Ectodermal cell (in vitro differentiated cells): ENCODE data around the gene FAM181A.
A peak's percentile ranks its signal among the peaks of the same experiment; 100 is the strongest.

ENCODE experiments used
- H3K27ac ChIP-seq: 2 replicates; pipeline ENCODE4 v1.7.0; 2013; ENCODE audit warnings: mild to moderate bottlenecking, low read depth, low read length; ENCODE audit not compliant: insufficient read depth, poor library complexity, severe bottlenecking
- H3K27me3 ChIP-seq: 2 replicates; pipeline ENCODE4 v1.7.0; 2013; ENCODE audit warnings: mild to moderate bottlenecking, low read length; ENCODE audit not compliant: insufficient read depth, control insufficient read depth, poor library complexity, severe bottlenecking
- H3K36me3 ChIP-seq: one replicate; pipeline ENCODE4 v1.7.0; 2013; ENCODE audit warnings: low read length; ENCODE audit not compliant: control insufficient read depth, insufficient read depth
- H3K4me1 ChIP-seq: one replicate; pipeline ENCODE4 v1.7.0; 2013; ENCODE audit warnings: low read length; ENCODE audit not compliant: control insufficient read depth, insufficient read depth
- H3K4me3 ChIP-seq: 2 replicates; pipeline ENCODE4 v1.7.0; 2013; ENCODE audit warnings: low read depth, low read length, control low read depth; ENCODE audit not compliant: insufficient read depth
- H3K9me3 ChIP-seq: 2 replicates; pipeline ENCODE4 v1.7.0; 2013; ENCODE audit warnings: mild to moderate bottlenecking, low read length, moderate library complexity; ENCODE audit not compliant: control insufficient read depth
- WGBS, 2 experiments: methylation state at CpG; one replicate each; pipeline ENCODE4 v1.1.7; 2013; ENCODE audit warnings: missing lambda C conversion rate in 2 of 2; 5-methylcytosine and 5-hydroxymethylcytosine counted together

FAM181A gene

DNA sequence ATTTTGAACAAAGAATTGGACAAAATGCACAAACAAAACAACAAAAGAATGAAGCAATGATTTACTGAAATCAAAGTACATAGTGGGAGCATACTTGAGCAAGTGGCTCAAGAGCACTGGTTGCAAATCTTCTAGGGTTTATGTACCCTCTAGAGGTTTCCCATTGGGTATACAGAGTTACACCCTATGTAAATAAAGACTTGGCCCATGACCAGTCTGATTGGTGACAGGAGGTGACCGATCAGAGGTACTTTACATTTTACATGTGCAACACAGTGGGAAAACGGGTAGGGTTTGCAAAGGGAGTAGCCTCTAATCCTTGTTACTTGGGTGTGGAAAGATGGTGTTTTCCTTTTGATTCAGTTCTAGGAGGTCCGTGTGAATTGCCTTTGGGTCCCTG, 10.6 kb upstream of the FAM181A start:
- Histone ChIP-seq H3K27me3 (no peaks in the 10 kb centered on the region), H3K36me3 (no peaks in the 10 kb centered on the region), H3K4me1 (no peaks in the 10 kb centered on the region), H3K27ac (no peak overlapping the region), H3K4me3 (no peak overlapping the region), H3K9me3 (no peaks in the 10 kb centered on the region)
- 88 to 93% methylated on average over 3 of the region's 3 CpGs for WGBS, 2 experiments

DNA sequence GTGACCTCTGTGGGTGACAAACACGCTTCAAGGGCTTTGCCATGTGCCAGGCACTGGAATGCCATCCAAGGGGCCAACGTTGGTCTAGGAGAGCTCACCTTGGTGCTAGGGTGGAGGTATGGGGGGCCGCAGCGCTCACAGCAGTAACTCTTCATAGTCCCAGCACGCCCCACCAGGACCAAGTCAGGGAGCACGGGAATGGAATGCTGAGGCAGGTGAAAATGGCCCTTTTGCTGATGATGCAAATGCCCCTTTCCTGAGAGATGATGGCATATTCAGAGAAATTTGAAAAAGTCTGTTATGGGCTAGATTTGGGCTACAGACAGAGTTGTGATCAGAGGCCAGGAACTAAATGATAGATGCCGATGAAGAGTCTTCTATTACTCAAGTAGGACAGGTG, 10.0 kb upstream of the FAM181A start:
- H3K4me1 ChIP-seq, result no peaks in the 10 kb centered on the region
- no peak overlapping the region for H3K27ac ChIP-seq
- no peaks in the 10 kb centered on the region for H3K27me3 ChIP-seq
- H3K4me3 ChIP-seq, result no peak overlapping the region
- no peaks in the 10 kb centered on the region for H3K36me3 ChIP-seq
- WGBS, 2 experiments, result 94 to 95% methylated on average over 7 of the region's 7 CpGs
- H3K9me3 ChIP-seq, result no peaks in the 10 kb centered on the region

DNA sequence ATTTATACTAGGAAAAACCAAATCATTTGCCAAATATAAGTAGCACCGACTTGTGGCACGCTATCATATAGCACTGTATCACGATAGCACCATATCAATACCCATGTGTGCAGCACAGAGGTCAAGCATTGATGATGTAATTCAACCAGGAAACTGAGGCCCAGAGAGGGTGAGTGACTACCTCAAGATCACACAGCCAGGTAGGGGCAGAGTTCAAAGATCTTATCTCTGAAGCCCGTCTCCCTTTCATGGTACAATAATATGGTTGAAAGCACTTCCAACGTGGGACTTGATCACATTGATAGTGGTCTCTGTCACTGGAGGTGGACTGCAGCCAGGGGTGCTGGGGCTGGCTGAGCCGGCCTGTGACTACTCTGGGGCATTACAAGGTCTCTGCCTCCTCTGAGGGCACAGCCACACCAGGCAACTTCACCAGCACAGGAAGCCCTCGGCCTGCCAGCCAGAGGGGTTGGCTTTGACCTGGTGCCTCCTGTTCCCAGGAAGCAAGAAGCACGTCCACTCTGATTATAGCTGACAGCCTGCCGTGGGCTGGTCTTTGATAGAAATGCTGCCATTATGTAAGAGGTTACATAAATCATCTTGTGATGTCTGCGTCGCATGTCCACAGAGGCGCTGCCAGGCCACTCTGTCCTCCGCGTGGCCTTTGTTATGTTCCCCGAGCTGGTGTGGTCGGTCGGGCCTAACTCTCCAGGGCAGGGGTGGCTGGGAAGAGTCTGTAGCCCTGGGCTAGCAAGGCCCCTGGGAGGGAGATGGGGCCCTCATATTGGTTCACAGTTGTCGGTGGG, 5.9 kb upstream of the FAM181A start:
- H3K27me3 ChIP-seq, result no peaks in the 10 kb centered on the region
- H3K4me1 ChIP-seq, result peaks cover 16% of the 10 kb centered on the region
- H3K9me3 ChIP-seq, result no peaks in the 10 kb centered on the region
- H3K4me3 ChIP-seq, result no peak overlapping the region
- 93 to 94% methylated on average over 18 of the region's 18 CpGs for WGBS, 2 experiments
- no peak overlapping the region for H3K27ac ChIP-seq
- H3K36me3 ChIP-seq, result no peaks in the 10 kb centered on the region

DNA sequence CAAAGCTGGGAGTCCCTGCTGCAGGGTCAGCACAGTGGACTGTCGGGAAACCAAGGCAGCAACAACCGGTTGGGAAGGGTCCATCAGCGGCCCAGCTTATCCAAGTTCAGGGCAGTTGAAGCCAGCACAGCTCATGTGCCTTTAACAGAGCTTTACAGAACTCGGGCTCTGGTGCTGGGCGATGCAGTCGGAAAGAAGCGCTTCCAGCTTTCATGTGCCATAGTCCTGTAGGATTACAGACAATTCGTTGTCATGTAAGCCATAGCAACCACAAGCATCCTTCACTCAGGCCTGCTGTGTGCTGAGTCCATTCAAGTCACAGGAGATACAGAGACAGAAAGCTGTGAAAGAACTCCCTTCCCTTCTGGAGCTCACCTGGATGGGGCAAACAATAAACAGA, 3.5 kb upstream of the FAM181A start:
- no peak overlapping the region for H3K27ac ChIP-seq
- no peaks in the 10 kb centered on the region for H3K36me3 ChIP-seq
- H3K9me3 ChIP-seq, result no peaks in the 10 kb centered on the region
- no peak overlapping the region for H3K4me3 ChIP-seq
- WGBS, 2 experiments, result 92 to 95% methylated on average over 8 of the region's 8 CpGs
- peaks cover 34% of the 10 kb centered on the region for H3K4me1 ChIP-seq
- H3K27me3 ChIP-seq, result no peaks in the 10 kb centered on the region

DNA sequence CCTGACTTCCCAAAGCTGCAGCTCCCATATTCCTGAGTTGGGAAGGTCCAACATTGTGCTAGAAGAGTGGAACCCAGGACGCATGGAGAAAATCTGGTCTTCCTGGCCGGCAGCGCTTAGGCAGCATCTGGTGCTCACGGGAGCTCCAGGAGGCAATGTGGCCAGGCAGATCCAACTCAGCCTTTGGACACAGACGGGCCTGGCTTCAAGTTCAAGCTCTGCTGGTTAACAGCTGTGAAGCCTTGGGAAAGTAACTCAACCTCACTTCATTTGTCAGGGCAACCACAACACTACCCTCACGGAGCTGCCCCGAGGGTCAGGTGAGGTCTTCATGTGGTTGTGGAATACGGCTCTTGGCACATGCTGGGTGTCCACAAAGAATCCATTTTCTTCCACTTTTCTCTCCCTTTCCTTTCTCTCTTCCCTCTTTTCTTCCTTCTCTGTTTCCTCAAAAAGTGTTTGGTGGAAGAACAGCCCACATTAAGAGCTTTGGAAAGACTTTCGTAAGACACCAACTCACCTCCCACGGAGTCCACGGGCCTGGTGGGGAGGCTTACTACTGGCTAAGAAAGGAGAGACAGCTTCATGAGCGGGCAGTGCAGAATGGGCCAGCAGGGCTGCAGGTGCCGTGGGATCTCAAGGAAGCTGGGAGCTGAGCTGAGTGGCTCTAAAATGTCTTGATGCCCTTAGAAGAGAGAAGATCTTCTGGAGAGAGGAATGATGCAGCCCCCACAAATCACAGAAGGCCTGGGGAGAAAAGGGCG, 2.4 kb upstream of the FAM181A start:
- WGBS, 2 experiments, result 93 to 96% methylated on average over 14 of the region's 14 CpGs
- H3K27me3 ChIP-seq, result no peaks in the 10 kb centered on the region
- H3K9me3 ChIP-seq, result no peaks in the 10 kb centered on the region
- H3K27ac ChIP-seq, result no peak overlapping the region
- H3K36me3 ChIP-seq, result no peaks in the 10 kb centered on the region
- no peak overlapping the region for H3K4me3 ChIP-seq
- H3K4me1 ChIP-seq, result peaks cover 34% of the 10 kb centered on the region

DNA sequence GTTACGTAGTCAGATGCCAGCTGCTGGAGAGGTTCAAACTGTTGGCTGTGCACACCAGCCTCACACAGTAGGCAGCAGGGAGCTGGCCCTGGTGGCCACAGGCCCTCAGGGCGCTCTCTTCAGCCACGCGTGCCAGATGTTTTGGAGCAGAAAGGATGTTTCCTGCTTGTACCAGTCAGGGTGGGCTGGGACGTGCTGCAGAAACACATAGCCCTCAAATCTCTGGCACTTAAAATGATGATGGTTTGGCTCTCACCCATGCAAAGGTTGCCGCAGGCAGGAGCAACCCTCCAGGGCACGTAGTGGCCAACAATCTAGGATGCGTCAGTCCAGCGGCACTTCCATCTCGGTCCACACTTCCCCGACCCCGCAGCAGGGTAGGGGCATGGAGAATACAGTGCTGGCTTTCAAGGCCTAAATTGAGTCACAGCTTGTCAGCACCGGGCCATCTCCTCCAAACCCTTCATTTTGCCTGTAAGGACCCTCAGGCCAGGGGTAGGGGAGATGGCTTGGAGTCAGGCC, 1.7 kb upstream of the FAM181A start:
- Histone ChIP-seq H3K36me3 (no peaks in the 10 kb centered on the region), H3K27ac (no peak overlapping the region), H3K9me3 (no peaks in the 10 kb centered on the region), H3K4me3 (no peak overlapping the region), H3K27me3 (no peaks in the 10 kb centered on the region), H3K4me1 (peaks cover 34% of the 10 kb centered on the region)
- WGBS, 2 experiments, result 92 to 94% methylated on average over 13 of the region's 13 CpGs

DNA sequence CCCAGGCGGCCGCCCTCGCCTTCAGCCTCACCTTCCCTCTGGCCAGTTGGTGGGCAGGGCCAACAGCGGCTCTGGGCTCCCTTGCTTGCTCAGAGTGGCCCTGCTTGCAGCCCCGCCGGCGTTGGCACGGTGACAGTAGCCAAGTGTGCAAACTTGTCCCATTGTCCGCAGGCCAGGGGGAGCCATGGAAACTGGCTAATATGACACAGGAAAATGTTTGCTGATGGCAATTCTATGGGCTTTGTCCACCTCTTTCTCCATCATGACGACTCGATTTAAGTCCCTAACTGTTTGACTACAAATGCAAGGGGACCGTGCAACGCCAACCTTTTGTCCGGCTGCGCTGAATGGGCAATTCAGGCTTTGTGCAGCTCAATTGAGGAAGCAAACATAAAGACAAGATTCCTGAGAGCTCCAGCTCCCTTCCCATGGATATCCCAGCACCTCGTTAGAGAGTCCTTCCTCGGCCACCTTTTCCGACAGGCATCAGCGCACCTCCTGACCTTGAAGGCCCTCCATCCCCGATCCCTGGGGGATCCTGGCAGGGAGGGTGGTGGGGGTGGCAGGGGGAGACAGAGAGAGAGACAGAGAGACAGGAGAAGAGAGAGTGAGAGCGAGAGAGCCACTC, 785 bp upstream of the FAM181A start:
- 82 to 87% methylated on average over 21 of the region's 21 CpGs for WGBS, 2 experiments
- Histone ChIP-seq H3K4me1 (peaks cover 34% of the 10 kb centered on the region), H3K27me3 (no peaks in the 10 kb centered on the region), H3K27ac (peak overlapping the region; percentile 96), H3K4me3 (no peak overlapping the region), H3K36me3 (no peaks in the 10 kb centered on the region), H3K9me3 (no peaks in the 10 kb centered on the region)

DNA sequence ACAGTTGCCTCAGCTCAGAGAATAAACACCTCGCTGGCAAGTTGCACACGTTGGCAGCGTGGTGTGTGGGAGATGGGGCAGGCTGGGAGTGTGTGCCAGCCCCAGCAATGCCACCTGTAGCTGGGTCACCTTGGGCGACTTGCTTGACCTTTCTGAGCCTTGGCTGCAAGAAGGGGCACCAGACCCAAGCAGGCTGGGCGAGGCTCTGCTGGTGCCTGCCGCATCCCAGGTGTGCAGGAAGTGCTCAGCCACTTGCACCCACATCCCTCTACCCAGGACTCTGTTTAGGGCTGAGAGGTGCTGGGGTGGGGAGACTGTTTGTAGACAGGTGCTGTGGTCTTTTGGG, 629 bp downstream of the FAM181A start:
- WGBS, 2 experiments, result 83 to 89% methylated on average over 6 of the region's 6 CpGs
- H3K9me3 ChIP-seq, result no peaks in the 10 kb centered on the region
- no peak overlapping the region for H3K4me3 ChIP-seq
- peaks cover 34% of the 10 kb centered on the region for H3K4me1 ChIP-seq
- peak overlapping the region; percentile 96 for H3K27ac ChIP-seq
- H3K36me3 ChIP-seq, result no peaks in the 10 kb centered on the region
- no peaks in the 10 kb centered on the region for H3K27me3 ChIP-seq

DNA sequence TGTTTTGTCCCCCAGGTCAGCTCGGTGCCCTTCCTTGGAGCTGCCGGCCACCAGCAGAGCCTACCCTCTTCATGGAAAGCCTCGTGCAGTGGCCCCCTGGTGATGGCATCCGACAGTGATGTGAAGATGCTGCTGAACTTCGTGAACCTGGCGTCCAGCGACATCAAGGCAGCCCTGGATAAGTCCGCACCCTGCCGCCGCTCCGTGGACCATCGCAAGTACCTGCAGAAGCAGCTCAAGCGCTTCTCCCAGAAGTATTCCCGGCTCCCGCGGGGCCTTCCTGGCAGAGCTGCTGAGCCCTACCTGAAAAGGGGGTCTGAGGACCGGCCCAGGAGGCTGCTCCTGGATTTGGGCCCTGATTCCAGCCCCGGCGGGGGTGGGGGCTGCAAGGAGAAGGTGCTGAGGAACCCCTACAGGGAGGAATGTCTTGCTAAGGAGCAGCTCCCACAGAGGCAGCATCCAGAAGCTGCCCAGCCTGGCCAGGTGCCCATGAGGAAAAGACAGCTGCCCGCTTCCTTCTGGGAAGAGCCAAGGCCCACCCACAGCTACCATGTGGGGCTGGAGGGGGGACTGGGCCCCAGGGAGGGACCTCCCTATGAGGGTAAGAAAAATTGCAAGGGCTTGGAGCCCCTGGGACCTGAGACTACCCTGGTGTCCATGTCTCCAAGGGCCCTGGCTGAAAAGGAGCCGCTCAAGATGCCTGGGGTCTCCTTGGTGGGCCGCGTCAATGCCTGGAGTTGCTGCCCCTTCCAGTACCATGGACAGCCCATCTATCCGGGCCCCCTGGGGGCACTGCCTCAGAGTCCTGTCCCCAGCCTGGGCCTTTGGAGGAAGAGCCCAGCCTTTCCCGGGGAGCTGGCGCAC, 1.3 kb downstream of the FAM181A start:
- no peaks in the 10 kb centered on the region for H3K36me3 ChIP-seq
- 93% methylated on average over 26 of the region's 26 CpGs for WGBS, 2 experiments
- H3K4me1 ChIP-seq, result peaks cover 34% of the 10 kb centered on the region
- H3K4me3 ChIP-seq, result no peak overlapping the region
- no peaks in the 10 kb centered on the region for H3K27me3 ChIP-seq
- H3K9me3 ChIP-seq, result no peaks in the 10 kb centered on the region
- no peak overlapping the region for H3K27ac ChIP-seq
